Measurements from ENCODE around the gene RAD51B. TPM values are rescaled to one million over a fixed set of nuclear protein-coding genes. Genes with fewer than 3 reads are reported as not detected.

RAD51B gene
- total RNA-seq, 1 experiment from 2014 or later, result 14.2 TPM

DNA sequence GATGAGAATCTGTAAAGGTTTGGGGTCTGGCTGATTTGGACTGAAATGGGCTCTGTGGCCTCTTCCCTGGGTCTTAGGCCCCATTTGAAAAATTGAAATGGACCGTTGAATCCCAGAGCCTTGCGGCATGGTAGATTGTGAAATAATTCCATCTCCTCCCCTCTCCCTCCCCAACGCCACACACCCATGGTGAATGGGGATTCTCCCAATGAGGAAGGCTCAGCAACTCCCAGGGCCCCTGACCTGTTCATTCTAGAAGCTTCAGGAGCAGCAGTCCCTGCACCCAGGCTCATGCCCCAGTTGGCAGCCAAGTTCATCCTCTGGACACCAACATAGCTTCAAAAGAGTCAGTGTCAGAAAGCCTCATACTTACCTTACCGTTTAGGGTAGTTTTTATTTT is 755.8 kb downstream of the RAD51B start (continued):
- TF ChIP-seq, protein P1, sequence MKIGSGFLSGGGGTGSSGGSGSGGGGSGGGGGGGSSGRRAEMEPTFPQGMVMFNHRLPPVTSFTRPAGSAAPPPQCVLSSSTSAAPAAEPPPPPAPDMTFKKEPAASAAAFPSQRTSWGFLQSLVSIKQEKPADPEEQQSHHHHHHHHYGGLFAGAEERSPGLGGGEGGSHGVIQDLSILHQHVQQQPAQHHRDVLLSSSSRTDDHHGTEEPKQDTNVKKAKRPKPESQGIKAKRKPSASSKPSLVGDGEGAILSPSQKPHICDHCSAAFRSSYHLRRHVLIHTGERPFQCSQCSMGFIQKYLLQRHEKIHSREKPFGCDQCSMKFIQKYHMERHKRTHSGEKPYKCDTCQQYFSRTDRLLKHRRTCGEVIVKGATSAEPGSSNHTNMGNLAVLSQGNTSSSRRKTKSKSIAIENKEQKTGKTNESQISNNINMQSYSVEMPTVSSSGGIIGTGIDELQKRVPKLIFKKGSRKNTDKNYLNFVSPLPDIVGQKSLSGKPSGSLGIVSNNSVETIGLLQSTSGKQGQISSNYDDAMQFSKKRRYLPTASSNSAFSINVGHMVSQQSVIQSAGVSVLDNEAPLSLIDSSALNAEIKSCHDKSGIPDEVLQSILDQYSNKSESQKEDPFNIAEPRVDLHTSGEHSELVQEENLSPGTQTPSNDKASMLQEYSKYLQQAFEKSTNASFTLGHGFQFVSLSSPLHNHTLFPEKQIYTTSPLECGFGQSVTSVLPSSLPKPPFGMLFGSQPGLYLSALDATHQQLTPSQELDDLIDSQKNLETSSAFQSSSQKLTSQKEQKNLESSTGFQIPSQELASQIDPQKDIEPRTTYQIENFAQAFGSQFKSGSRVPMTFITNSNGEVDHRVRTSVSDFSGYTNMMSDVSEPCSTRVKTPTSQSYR (CRISPR knock-in tag; IDR thresholded peaks at IDR 0.05), result no peak
- TF ChIP-seq, protein P2, sequence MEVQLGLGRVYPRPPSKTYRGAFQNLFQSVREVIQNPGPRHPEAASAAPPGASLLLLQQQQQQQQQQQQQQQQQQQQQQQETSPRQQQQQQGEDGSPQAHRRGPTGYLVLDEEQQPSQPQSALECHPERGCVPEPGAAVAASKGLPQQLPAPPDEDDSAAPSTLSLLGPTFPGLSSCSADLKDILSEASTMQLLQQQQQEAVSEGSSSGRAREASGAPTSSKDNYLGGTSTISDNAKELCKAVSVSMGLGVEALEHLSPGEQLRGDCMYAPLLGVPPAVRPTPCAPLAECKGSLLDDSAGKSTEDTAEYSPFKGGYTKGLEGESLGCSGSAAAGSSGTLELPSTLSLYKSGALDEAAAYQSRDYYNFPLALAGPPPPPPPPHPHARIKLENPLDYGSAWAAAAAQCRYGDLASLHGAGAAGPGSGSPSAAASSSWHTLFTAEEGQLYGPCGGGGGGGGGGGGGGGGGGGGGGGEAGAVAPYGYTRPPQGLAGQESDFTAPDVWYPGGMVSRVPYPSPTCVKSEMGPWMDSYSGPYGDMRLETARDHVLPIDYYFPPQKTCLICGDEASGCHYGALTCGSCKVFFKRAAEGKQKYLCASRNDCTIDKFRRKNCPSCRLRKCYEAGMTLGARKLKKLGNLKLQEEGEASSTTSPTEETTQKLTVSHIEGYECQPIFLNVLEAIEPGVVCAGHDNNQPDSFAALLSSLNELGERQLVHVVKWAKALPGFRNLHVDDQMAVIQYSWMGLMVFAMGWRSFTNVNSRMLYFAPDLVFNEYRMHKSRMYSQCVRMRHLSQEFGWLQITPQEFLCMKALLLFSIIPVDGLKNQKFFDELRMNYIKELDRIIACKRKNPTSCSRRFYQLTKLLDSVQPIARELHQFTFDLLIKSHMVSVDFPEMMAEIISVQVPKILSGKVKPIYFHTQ (CRISPR knock-in tag; IDR thresholded peaks at IDR 0.05), result no peak

- ATAC-seq (no peak), DNase-seq (ENCODE audit: low spot score) (no peak)
- Mint-ChIP-seq H3K27ac (no peak overlapping the region), H3K36me3 (peaks cover 2% of the 10 kb centered on the region), H3K4me1 (peaks cover 20% of the 10 kb centered on the region), H3K9me3 (peaks cover 12% of the 10 kb centered on the region), H3K4me3 (no peak overlapping the region), H3K27me3 (ENCODE audit: low read depth) (no peaks in the 10 kb centered on the region; the same call in 1 of the 2 replicates)
- ChIA-PET CTCF (no interaction called here), POLR2A (no interaction called here)
- TF ChIP-seq FOXJ3 (CRISPR knock-in tag; IDR thresholded peaks at IDR 0.05; ENCODE audit: borderline replicate concordance) (no peak), ZNF219 (CRISPR knock-in tag; IDR thresholded peaks at IDR 0.05; ENCODE audit: borderline replicate concordance) (no peak), ZNF423 (CRISPR knock-in tag; IDR thresholded peaks at IDR 0.05) (no peak), TEAD4 (CRISPR knock-in tag; IDR thresholded peaks at IDR 0.05) (no peak), CTCF (IDR thresholded peaks at IDR 0.05) (no peak), GRHL2 (CRISPR knock-in tag; IDR thresholded peaks at IDR 0.05; ENCODE audit: insufficient replicate concordance, severe bottlenecking) (no peak), GABPB1 (CRISPR knock-in tag; IDR thresholded peaks at IDR 0.05) (no peak), PRRX2 (CRISPR knock-in tag; IDR thresholded peaks at IDR 0.05) (no peak), GTF2I (CRISPR knock-in tag; conservative IDR thresholded peaks at IDR 0.05) (no peak), EMX1 (CRISPR knock-in tag; IDR thresholded peaks at IDR 0.05) (no peak)
- TF ChIP-seq, protein P3, sequence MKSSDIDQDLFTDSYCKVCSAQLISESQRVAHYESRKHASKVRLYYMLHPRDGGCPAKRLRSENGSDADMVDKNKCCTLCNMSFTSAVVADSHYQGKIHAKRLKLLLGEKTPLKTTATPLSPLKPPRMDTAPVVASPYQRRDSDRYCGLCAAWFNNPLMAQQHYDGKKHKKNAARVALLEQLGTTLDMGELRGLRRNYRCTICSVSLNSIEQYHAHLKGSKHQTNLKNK (CRISPR knock-in tag; IDR thresholded peaks at IDR 0.05), result no peak
- TF ChIP-seq, protein P4, sequence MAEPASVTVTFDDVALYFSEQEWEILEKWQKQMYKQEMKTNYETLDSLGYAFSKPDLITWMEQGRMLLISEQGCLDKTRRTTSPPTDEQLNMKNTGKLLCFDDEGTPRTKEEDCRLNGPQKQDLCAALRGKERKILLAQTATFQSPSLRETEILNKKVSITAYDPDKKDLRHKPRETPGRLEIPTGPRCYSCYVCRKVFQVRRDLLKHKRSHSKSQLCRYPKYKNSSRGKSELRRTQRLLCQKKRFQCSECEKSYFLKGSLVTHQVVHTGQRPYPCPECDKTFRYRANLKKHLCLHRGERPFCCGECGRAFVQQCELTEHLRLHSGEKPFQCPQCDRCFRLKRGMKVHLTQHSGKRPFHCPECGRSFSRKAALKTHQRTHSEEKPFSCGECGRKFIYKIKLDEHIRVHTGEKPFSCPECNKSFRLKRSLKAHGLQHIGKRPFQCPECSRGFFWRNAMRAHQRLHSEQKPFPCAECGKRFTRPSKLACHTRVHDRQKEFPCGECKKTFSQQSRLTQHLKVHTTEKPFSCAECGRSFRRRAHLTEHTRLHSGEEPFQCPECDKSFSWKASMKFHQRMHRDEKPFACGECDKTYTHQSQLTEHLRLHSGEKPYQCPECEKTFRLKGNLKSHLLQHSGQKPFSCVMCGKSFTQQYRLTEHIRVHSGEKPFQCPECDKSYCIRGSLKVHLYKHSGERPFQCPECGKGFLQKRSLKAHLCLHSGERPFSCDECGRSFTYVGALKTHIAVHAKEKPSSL (CRISPR knock-in tag; conservative IDR thresholded peaks at IDR 0.05), result no peak
Observed at GRCh38 chr14:68576031-68576430, 756.5 kb downstream of the RAD51B start.
